ENCODE measurements around the gene DNASE2B. TPM values are rescaled to one million over a fixed set of nuclear protein-coding genes. Genes with fewer than 3 reads are reported as not detected.

DNASE2B gene
- polyA plus RNA-seq, 1 donor (not counting 4 experiments of a cell fraction or from before 2014, with no cell fraction given), result not detected

DNA sequence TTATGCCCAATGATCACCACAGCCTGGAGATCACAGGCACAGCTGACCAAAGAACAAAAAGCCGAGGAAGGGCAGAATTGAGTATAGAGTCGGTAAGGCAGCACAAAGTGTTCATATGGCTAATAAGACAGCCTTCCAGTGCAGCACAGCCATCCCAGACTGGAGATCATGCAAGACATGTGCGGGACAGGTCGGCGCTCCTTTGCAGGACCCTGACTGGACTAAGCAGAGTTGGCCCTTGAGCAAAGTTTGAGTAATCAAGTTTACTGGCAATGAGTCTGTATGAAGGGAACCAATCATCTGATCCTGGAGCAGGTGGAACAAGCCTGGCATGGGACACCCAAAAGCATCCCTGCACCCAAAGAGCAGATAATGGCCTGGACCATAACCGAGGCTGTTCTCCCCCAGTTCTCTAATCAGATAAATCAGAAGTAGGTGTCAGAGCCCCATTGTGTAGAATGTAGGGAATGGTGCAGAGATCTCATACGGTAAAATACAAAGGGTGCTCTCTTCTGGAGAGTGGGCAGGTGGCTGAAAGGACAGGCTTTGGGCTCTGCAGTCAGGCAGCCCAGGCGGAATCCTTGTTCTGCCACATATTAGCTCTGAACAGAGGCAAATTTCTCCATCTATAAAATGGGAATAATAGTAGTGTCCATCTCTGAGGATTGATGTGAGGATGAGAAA is 10.7 kb upstream of the DNASE2B start:
- dilution Hi-C loops (cut with MboI; ENCODE audit: extremely low pct_ligation_motif_present, low sequenced_read_pairs), result no loop called here
- no peak for DNase-seq (ENCODE audit: low read depth, low spot score)
- FAIRE-seq, result no peak
- H3K9me1 ChIP-seq (ENCODE audit: control insufficient read depth, extremely low read depth, insufficient read depth, low read length), result no peaks in the 10 kb centered on the region
- no peak overlapping the region for H3K9ac ChIP-seq (ENCODE audit: control insufficient read depth, extremely low read depth, insufficient read depth, low read length)
- H2AFZ ChIP-seq (ENCODE audit: control insufficient read depth, low read length), result no peak overlapping the region
- no peak for TF ChIP-seq EZH2 (IDR thresholded peaks at IDR 0.05; ENCODE audit: low read length)
- TF ChIP-seq, protein P1, sequence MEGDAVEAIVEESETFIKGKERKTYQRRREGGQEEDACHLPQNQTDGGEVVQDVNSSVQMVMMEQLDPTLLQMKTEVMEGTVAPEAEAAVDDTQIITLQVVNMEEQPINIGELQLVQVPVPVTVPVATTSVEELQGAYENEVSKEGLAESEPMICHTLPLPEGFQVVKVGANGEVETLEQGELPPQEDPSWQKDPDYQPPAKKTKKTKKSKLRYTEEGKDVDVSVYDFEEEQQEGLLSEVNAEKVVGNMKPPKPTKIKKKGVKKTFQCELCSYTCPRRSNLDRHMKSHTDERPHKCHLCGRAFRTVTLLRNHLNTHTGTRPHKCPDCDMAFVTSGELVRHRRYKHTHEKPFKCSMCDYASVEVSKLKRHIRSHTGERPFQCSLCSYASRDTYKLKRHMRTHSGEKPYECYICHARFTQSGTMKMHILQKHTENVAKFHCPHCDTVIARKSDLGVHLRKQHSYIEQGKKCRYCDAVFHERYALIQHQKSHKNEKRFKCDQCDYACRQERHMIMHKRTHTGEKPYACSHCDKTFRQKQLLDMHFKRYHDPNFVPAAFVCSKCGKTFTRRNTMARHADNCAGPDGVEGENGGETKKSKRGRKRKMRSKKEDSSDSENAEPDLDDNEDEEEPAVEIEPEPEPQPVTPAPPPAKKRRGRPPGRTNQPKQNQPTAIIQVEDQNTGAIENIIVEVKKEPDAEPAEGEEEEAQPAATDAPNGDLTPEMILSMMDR (optimal IDR thresholded peaks at IDR 0.05 in 1 of 3, IDR thresholded peaks at IDR 0.05 in 1 of 3, conservative IDR thresholded peaks at IDR 0.05 in 1 of 3; ENCODE audit: extremely low read depth in 1 of 3, insufficient read depth in 2 of 3, low read length in 3 of 3), result peak in 1 of 3 experiments; percentile 6
- no peak overlapping the region for H3K4me3 ChIP-seq (ENCODE audit: control insufficient read depth in 2 of 3, extremely low read depth in 1 of 3, insufficient read depth in 2 of 3, low read depth in 1 of 3, low read length in 3 of 3)
- no peaks in the 10 kb centered on the region for H3K79me2 ChIP-seq (ENCODE audit: control insufficient read depth, insufficient read depth, low read length)
- H3K27ac ChIP-seq (ENCODE audit: control insufficient read depth, insufficient read depth, low read length), result peak overlapping the region; percentile 34
- H3K4me1 ChIP-seq (ENCODE audit: control insufficient read depth, extremely low read depth, insufficient read depth, low read length), result peaks cover 18% of the 10 kb centered on the region
- no peaks in the 10 kb centered on the region for H3K27me3 ChIP-seq (ENCODE audit: control insufficient read depth, extremely low read depth, insufficient read depth, low read length)
- no peaks in the 10 kb centered on the region for H3K9me3 ChIP-seq (ENCODE audit: control insufficient read depth, low read depth, low read length)
- peak overlapping the region; percentile 11 for H3K4me2 ChIP-seq (ENCODE audit: control insufficient read depth, extremely low read depth, insufficient read depth, low read depth, low read length)
- H3K36me3 ChIP-seq (ENCODE audit: control insufficient read depth in 2 of 2, extremely low read depth in 1 of 2, insufficient read depth in 2 of 2, low read length in 2 of 2), result no peaks in the 10 kb centered on the region
- no peaks in the 10 kb centered on the region for H4K20me1 ChIP-seq (ENCODE audit: control insufficient read depth, extremely low read depth, insufficient read depth, low read length)

DNA sequence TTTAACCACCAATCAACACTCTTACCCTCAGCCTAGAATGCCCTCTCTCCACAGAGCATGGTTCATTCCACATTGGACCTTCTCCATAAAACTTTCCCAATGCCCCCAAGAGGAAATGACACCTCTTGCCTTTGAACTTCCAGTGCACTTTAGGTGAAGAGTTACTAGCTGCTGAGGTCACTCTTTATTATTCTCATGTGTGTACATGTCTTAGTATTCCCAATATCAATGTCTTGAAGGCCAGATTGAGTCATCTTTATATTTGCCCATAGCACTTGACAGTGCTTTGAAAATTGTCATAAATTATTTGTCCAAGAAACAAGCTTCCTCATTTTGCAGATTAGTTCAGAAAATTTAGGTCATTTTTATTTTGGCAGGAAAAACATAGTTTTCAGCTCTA is 8.1 kb upstream of the DNASE2B start:
- Histone ChIP-seq H3K27ac (ENCODE audit: control insufficient read depth, insufficient read depth, low read length) (no peak overlapping the region), H3K4me1 (ENCODE audit: control insufficient read depth, extremely low read depth, insufficient read depth, low read length) (peaks cover 18% of the 10 kb centered on the region), H3K36me3 (ENCODE audit: control insufficient read depth in 2 of 2, extremely low read depth in 1 of 2, insufficient read depth in 2 of 2, low read length in 2 of 2) (no peaks in the 10 kb centered on the region), H3K79me2 (ENCODE audit: control insufficient read depth, insufficient read depth, low read length) (no peaks in the 10 kb centered on the region), H2AFZ (ENCODE audit: control insufficient read depth, low read length) (no peak overlapping the region), H3K27me3 (ENCODE audit: control insufficient read depth, extremely low read depth, insufficient read depth, low read length) (no peaks in the 10 kb centered on the region), H4K20me1 (ENCODE audit: control insufficient read depth, extremely low read depth, insufficient read depth, low read length) (no peaks in the 10 kb centered on the region), H3K4me3 (ENCODE audit: control insufficient read depth in 2 of 3, extremely low read depth in 1 of 3, insufficient read depth in 2 of 3, low read depth in 1 of 3, low read length in 3 of 3) (no peak overlapping the region), H3K9me3 (ENCODE audit: control insufficient read depth, low read depth, low read length) (no peaks in the 10 kb centered on the region), H3K4me2 (ENCODE audit: control insufficient read depth, extremely low read depth, insufficient read depth, low read depth, low read length) (no peak overlapping the region), H3K9ac (ENCODE audit: control insufficient read depth, extremely low read depth, insufficient read depth, low read length) (no peak overlapping the region), H3K9me1 (ENCODE audit: control insufficient read depth, extremely low read depth, insufficient read depth, low read length) (no peaks in the 10 kb centered on the region)
- DNase-seq (ENCODE audit: low read depth, low spot score) (no peak), FAIRE-seq (peak; percentile 39)
- TF ChIP-seq, protein P1 (optimal IDR thresholded peaks at IDR 0.05 in 1 of 3, IDR thresholded peaks at IDR 0.05 in 1 of 3, conservative IDR thresholded peaks at IDR 0.05 in 1 of 3; ENCODE audit: extremely low read depth in 1 of 3, insufficient read depth in 2 of 3, low read length in 3 of 3), result no peak
- TF ChIP-seq EZH2 (IDR thresholded peaks at IDR 0.05; ENCODE audit: low read length), result no peak
- dilution Hi-C loops (cut with MboI; ENCODE audit: extremely low pct_ligation_motif_present, low sequenced_read_pairs), result no loop called here
